HUDEP-2 (cell line): ENCODE results near the gene DUS3L.

Experiments
- DNase-seq, 76 experiments: peaks; one replicate each; lab custom pipeline; 2025; ENCODE audit not compliant: unreplicated experiment in 76 of 76; lab: John Stamatoyannopoulos, UW

Gene DUS3L

GRCh38 chr19:5790559-5791520 is at the start of gene DUS3L:
DUS3L (minus strand) TSS chr19:5791163; CDS start chr19:5791141, 22 bp downstream.
- DNase-seq: peak; percentile 67 to 100 (median 98)

- no peak for DNase-seq
Measured at GRCh38 chr19:5839065-5840017, 48.4 kb upstream of the DUS3L start, which contains the start of gene FUT6. FUT6 (minus strand) TSS chr19:5839702; CDS start chr19:5832567, 7,135 bp downstream.

GRCh38 chr19:5838353-5839064 is 47.5 kb upstream of the DUS3L start:
- DNase-seq: no peak

- DNase-seq: no peak
Measured at GRCh38 chr19:5837761-5838352, 46.9 kb upstream of the DUS3L start.

GRCh38 chr19:5832527-5833216 is 41.7 kb upstream of the DUS3L start:
- DNase-seq: no peak

- DNase-seq: no peak
Measured at GRCh38 chr19:5832061-5832460, 41.1 kb upstream of the DUS3L start.

GRCh38 chr19:5831159-5831558 is 40.2 kb upstream of the DUS3L start:
- no peak for DNase-seq

- no peak for DNase-seq
Measured at GRCh38 chr19:5829567-5830310, 38.8 kb upstream of the DUS3L start.

- peak in 36 of 76 experiments; percentile 14 to 82 (median 38) for DNase-seq
Measured at GRCh38 chr19:5828661-5829566, 38.0 kb upstream of the DUS3L start.

- DNase-seq: peak in 75 of 76 experiments; percentile 68 to 98 (median 93)
Measured at GRCh38 chr19:5827891-5828660, 37.1 kb upstream of the DUS3L start.

- no peak for DNase-seq
Measured at GRCh38 chr19:5827342-5827890, 36.5 kb upstream of the DUS3L start.

GRCh38 chr19:5826531-5827341 is 35.8 kb upstream of the DUS3L start:
- peak in 44 of 76 experiments; percentile 10 to 61 (median 38) for DNase-seq

GRCh38 chr19:5825178-5825577 is 34.2 kb upstream of the DUS3L start:
- DNase-seq: no peak

- no peak for DNase-seq
Measured at GRCh38 chr19:5824751-5825150, 33.8 kb upstream of the DUS3L start.

- peak in 43 of 76 experiments; percentile 11 to 68 (median 41) for DNase-seq
Measured at GRCh38 chr19:5823579-5824281, 32.8 kb upstream of the DUS3L start.
